Subcutaneous adipose tissue (tissue), 4 donors: Measurements from ENCODE around the gene POR. TPM values are rescaled to one million over a fixed set of nuclear protein-coding genes. Genes with fewer than 3 reads are reported as not detected.

ENCODE experiments used
- CTCF ChIP-seq: fragments of 450-650 bp; IDR thresholded peaks from one replicate; pipeline ENCODE4 v1.5.1; 2016; ENCODE audit warnings: low read depth, mild to moderate bottlenecking, control low read depth, antibody characterized with exemption, moderate library complexity
- total RNA-seq, 4 donors: library from RNA; depleted of rRNA; stranded (reverse); fragments of >200 nt; gene quantifications; one replicate each; pipeline ENCODE4 v1.1.0, GENCODE V29; 2016

POR gene
- total RNA-seq, 4 donors from 2014 or later, result 72.2 to 107 (median 79.5) TPM

- no peak for TF ChIP-seq CTCF
Measured at GRCh38 chr7:75980430-75981202, 65.7 kb downstream of the POR start.

GRCh38 chr7:75981203-75981452 lies 66.2 kb downstream of the POR start:
- no peak for TF ChIP-seq CTCF

GRCh38 chr7:75981453-75982305 lies 66.7 kb downstream of the POR start:
- no peak for TF ChIP-seq CTCF

GRCh38 chr7:75982306-75983064 lies 67.5 kb downstream of the POR start:
- no peak for TF ChIP-seq CTCF

- TF ChIP-seq CTCF, result no peak
Measured at GRCh38 chr7:75983471-75984129, 68.6 kb downstream of the POR start.

- no peak for TF ChIP-seq CTCF
Measured at GRCh38 chr7:75984130-75985008, 69.4 kb downstream of the POR start.
